Parathyroid adenoma (tissue), 2 donors: Measurements from ENCODE around the gene OGFOD2.
"Not testable (repeated sequence)": the region's sequence is repeated elsewhere in the genome, so short reads cannot be mapped to it uniquely, and the experiment has no call there.

ENCODE experiments used
- H2AFZ ChIP-seq: fragments of 300-600 bp; sonication (generic); one replicate; pipeline ENCODE4 v1.7.0; 2017; ENCODE audit warnings: antibody characterized with exemption, mild to moderate bottlenecking
- H3K27ac ChIP-seq: fragments of 300-600 bp; sonication (generic); one replicate; pipeline ENCODE4 v1.7.0; 2017
- H3K27me3 ChIP-seq: fragments of 300-600 bp; sonication (generic); one replicate; pipeline ENCODE4 v1.7.0; 2017; ENCODE audit warnings: low read length; ENCODE audit not compliant: control insufficient read depth, insufficient read depth
- H3K36me3 ChIP-seq: fragments of 300-600 bp; sonication (generic); one replicate; pipeline ENCODE4 v1.7.0; 2017; ENCODE audit warnings: low read length; ENCODE audit not compliant: control insufficient read depth, insufficient read depth
- H3K4me1 ChIP-seq: fragments of 300-600 bp; sonication (generic); one replicate; pipeline ENCODE4 v1.7.0; 2017; ENCODE audit warnings: control low read depth
- H3K4me2 ChIP-seq: fragments of 300-600 bp; sonication (generic); one replicate; pipeline ENCODE4 v1.7.0; 2017; ENCODE audit warnings: low read length
- H3K4me3 ChIP-seq: fragments of 300-600 bp; sonication (generic); one replicate; pipeline ENCODE4 v1.7.0; 2017; ENCODE audit warnings: low read depth, low read length
- H3K79me2 ChIP-seq: fragments of 300-600 bp; sonication (generic); one replicate; pipeline ENCODE4 v1.7.0; 2017; ENCODE audit warnings: control low read depth
- H3K9ac ChIP-seq: fragments of 300-600 bp; sonication (generic); one replicate; pipeline ENCODE4 v1.7.0; 2017; ENCODE audit warnings: mild to moderate bottlenecking
- H3K9me3 ChIP-seq: fragments of 300-600 bp; sonication (generic); one replicate; pipeline ENCODE4 v1.7.0; 2017; ENCODE audit warnings: low read length; ENCODE audit not compliant: control insufficient read depth
- CTCF ChIP-seq: fragments of 300-600 bp; sonication (generic); IDR thresholded peaks from one replicate; pipeline ENCODE4 v1.7.0; 2017; ENCODE audit warnings: antibody characterized with exemption, mild to moderate bottlenecking
- donor health status: primary hyperparathyroidism.

The OGFOD2 gene

GRCh38 chr12:122939125-122939524 is 35.9 kb upstream of the OGFOD2 start:
- Histone ChIP-seq H3K4me1 (no peaks in the 10 kb centered on the region), H3K4me2 (no peak overlapping the region), H3K27ac (no peak overlapping the region), H3K4me3 (no peak overlapping the region), H2AFZ (no peak overlapping the region), H3K27me3 (no peaks in the 10 kb centered on the region), H3K79me2 (no peaks in the 10 kb centered on the region), H3K9me3 (no peaks in the 10 kb centered on the region), H3K36me3 (no peaks in the 10 kb centered on the region), H3K9ac (no peak overlapping the region)
- no peak for TF ChIP-seq CTCF

GRCh38 chr12:122941351-122941750 is 33.7 kb upstream of the OGFOD2 start:
- H2AFZ ChIP-seq, H3K9me3 ChIP-seq, H3K4me1 ChIP-seq, H3K27me3 ChIP-seq, H3K36me3 ChIP-seq, H3K27ac ChIP-seq, H3K79me2 ChIP-seq, H3K9ac ChIP-seq, H3K4me2 ChIP-seq, H3K4me3 ChIP-seq: not testable (repeated sequence)

GRCh38 chr12:122942637-122943036 is 32.4 kb upstream of the OGFOD2 start:
- H3K9me3 ChIP-seq: no peaks in the 10 kb centered on the region
- H3K4me2 ChIP-seq: no peak overlapping the region
- no peaks in the 10 kb centered on the region for H3K79me2 ChIP-seq
- H3K27me3 ChIP-seq: no peaks in the 10 kb centered on the region
- no peak overlapping the region for H3K27ac ChIP-seq
- no peak for TF ChIP-seq CTCF
- H3K4me1 ChIP-seq: no peaks in the 10 kb centered on the region
- H2AFZ ChIP-seq: no peak overlapping the region
- H3K36me3 ChIP-seq: no peaks in the 10 kb centered on the region
- no peak overlapping the region for H3K4me3 ChIP-seq
- no peak overlapping the region for H3K9ac ChIP-seq

GRCh38 chr12:122943196-122943595 is 31.8 kb upstream of the OGFOD2 start:
- no peaks in the 10 kb centered on the region for H3K36me3 ChIP-seq
- H3K4me2 ChIP-seq: no peak overlapping the region
- no peaks in the 10 kb centered on the region for H3K27me3 ChIP-seq
- peak overlapping the region; percentile 47 for H3K27ac ChIP-seq
- no peak overlapping the region for H2AFZ ChIP-seq
- no peak overlapping the region for H3K9ac ChIP-seq
- TF ChIP-seq CTCF: no peak
- no peaks in the 10 kb centered on the region for H3K79me2 ChIP-seq
- H3K4me3 ChIP-seq: no peak overlapping the region
- no peaks in the 10 kb centered on the region for H3K9me3 ChIP-seq
- no peaks in the 10 kb centered on the region for H3K4me1 ChIP-seq

- Histone ChIP-seq H3K4me2 (no peak overlapping the region), H2AFZ (no peak overlapping the region), H3K27me3 (no peaks in the 10 kb centered on the region), H3K9me3 (no peaks in the 10 kb centered on the region), H3K79me2 (no peaks in the 10 kb centered on the region), H3K4me3 (no peak overlapping the region), H3K36me3 (no peaks in the 10 kb centered on the region), H3K27ac (no peak overlapping the region), H3K9ac (no peak overlapping the region), H3K4me1 (no peaks in the 10 kb centered on the region)
- TF ChIP-seq CTCF: no peak
Measured at GRCh38 chr12:122944605-122945592, 30.1 kb upstream of the OGFOD2 start.
